GM12878 (cell line): ENCODE results near the gene DENND4C. TPM values are rescaled to one million over a fixed set of nuclear protein-coding genes. Genes with fewer than 3 reads are reported as not detected.
"Not testable (repeated sequence)": the region's sequence is repeated elsewhere in the genome, so short reads cannot be mapped to it uniquely, and the experiment has no call there.

Experiments used
- ATAC-seq: fragments of 200-7000 bp; cut with Tn5 transposase; 3 replicates; pipeline ENCODE4 v1.9.1; 2020; ENCODE audit warnings: mild to moderate bottlenecking, moderate library complexity
- BruUV-seq: library from RNA; stranded (reverse); fragments of 400-500 nt; replicated peaks from 2 replicates; lab custom pipeline; 2021; lab: Mats Ljungman, UMichigan
- CTCF ChIA-PET: fragments of 300-600 bp; sonication (Branson Sonifier 250); formaldehyde crosslinking; extraction: SDS; loops from one replicate; lab custom pipeline; 2021; ENCODE audit warnings: inconsistent platforms; lab: Yijun Ruan, JAX
- POLR2A ChIA-PET: fragments of 350-600 bp; formaldehyde crosslinking; extraction: SDS; loops from one replicate; lab custom pipeline; 2021; ENCODE audit warnings: inconsistent platforms; lab: Charles Lee
- RAD21 ChIA-PET: fragments of 300-600 bp; sonication (Branson Sonifier 250); formaldehyde crosslinking; loops from one replicate; lab custom pipeline; 2023; ENCODE audit warnings: antibody characterized with exemption; ENCODE audit not compliant: unreplicated experiment; lab: Charles Lee
- SMC1A ChIA-PET: fragments of 300-600 bp; sonication (Branson Sonifier 250); formaldehyde crosslinking; loops from one replicate; lab custom pipeline; 2023; ENCODE audit not compliant: unreplicated experiment, uncharacterized antibody; lab: Charles Lee
- DNase-seq: peaks from one replicate; pipeline ENCODE4 v3.0.0-alpha.2; 2011; ENCODE audit warnings: low read depth, low spot score
- FAIRE-seq: peaks from 3 replicates; lab custom pipeline; 2011; peaks lifted over from hg19 to GRCh38; lab: Jason Lieb, UNC
- H2AFZ ChIP-seq: 2 replicates; pipeline ENCODE4 v1.6.0; 2011; ENCODE audit warnings: low read depth, low read length, control low read depth; ENCODE audit not compliant: control insufficient read depth
- H3K27ac ChIP-seq: 2 replicates; pipeline ENCODE4 v1.5.1; 2011; ENCODE audit warnings: control low read depth; ENCODE audit not compliant: control insufficient read depth, insufficient read depth
- H3K27me3 ChIP-seq, 2 experiments: replicated peaks in 1 of 2; 2 replicates each; pipeline versions ENCODE4 v1.6.0 to v1.6.1; 2011; ENCODE audit warnings: low read length in 1 of 2; ENCODE audit not compliant: control insufficient read depth in 2 of 2, insufficient read depth in 2 of 2
- H3K36me3 ChIP-seq, 2 experiments: 2 replicates each; pipeline ENCODE4 v1.5.1; 2011; ENCODE audit warnings: low read length in 1 of 2; ENCODE audit not compliant: control insufficient read depth in 2 of 2, insufficient read depth in 2 of 2
- H3K4me1 ChIP-seq: 2 replicates; pipeline ENCODE4 v1.6.1; 2011; ENCODE audit warnings: mild to moderate bottlenecking, low read length, moderate library complexity, mixed read lengths; ENCODE audit not compliant: control insufficient read depth, insufficient read depth
- H3K4me2 ChIP-seq: 2 replicates; pipeline ENCODE4 v1.6.0; 2011; ENCODE audit warnings: control low read depth; ENCODE audit not compliant: control insufficient read depth, insufficient read depth
- H3K4me3 ChIP-seq: fragments of 200-600 bp; sonication (generic); 2 replicates; pipeline ENCODE4 v1.5.1; 2016
- H3K79me2 ChIP-seq: 2 replicates; pipeline ENCODE4 v1.6.0; 2011; ENCODE audit warnings: low read length; ENCODE audit not compliant: control insufficient read depth, insufficient read depth
- H3K9ac ChIP-seq: 2 replicates; pipeline ENCODE4 v1.8.0; 2011; ENCODE audit warnings: low read length, control low read depth, mixed read lengths; ENCODE audit not compliant: control insufficient read depth, insufficient read depth
- H3K9me3 ChIP-seq: replicated peaks from 3 replicates; pipeline ENCODE4 v1.5.1; 2011; ENCODE audit warnings: mild to moderate bottlenecking, low read length; ENCODE audit not compliant: control insufficient read depth, insufficient read depth
- H4K20me1 ChIP-seq: 2 replicates; pipeline ENCODE4 v1.6.0; 2011; ENCODE audit not compliant: control insufficient read depth, insufficient read depth
- RUNX3 ChIP-seq: IDR thresholded peaks from 2 replicates; pipeline ENCODE4 v1.6.1; 2012; ENCODE audit warnings: low read length, inconsistent platforms
- WGBS: methylation state at CpG from one replicate; pipeline ENCODE4 v1.1.6; 2016; ENCODE audit warnings: low lambda C conversion rate; ENCODE audit not compliant: insufficient replicate concordance, insufficient coverage; ENCODE audit errors: missing lambda C conversion rate; 5-methylcytosine and 5-hydroxymethylcytosine counted together
- in situ Hi-C: fragments of 300-500 bp; cut with MboI; formaldehyde crosslinking; loops from 9 replicates; pipeline ENCODE4 v1.14.3; 2018; ENCODE audit warnings: mixed read lengths
- intact Hi-C: fragments of 100-400 bp; cut with micrococcal nuclease; formaldehyde crosslinking; loops from one replicate; pipeline ENCODE4 v1.14.2; 2022; ENCODE audit not compliant: unreplicated experiment
- polyA plus RNA-seq, 11 experiments: library from polyadenylated mRNA; depleted of rRNA in 4 of 11; unstranded in 6 of 11; stranded (reverse) in 5 of 11; fragments of >200 nt; fragmentation: Nextera tagmentation in 4 of 11; fragmentation: Illumina TruSeq in 1 of 11; extraction: Ambion mirVana in 4 of 11; extraction: Trizol in 1 of 11; gene quantifications; 1 replicate in 1 of 11; 2 replicates in 10 of 11; pipeline versions ENCODE4 v1.2.1 to v1.2.3, GENCODE V29; 2011 to 2016; ENCODE audit warnings: inconsistent platforms in 2 of 11, missing spikeins in 2 of 11, low read depth in 1 of 11
- total RNA-seq, 4 experiments: library from RNA; depleted of rRNA in 3 of 4; stranded (reverse); fragments of >200 nt in 3 of 4; fragmentation: Illumina TruSeq in 1 of 4; extraction: Trizol in 1 of 4; gene quantifications; 2 replicates each; pipeline versions ENCODE4 v1.2.1 to v1.2.3, GENCODE V29; 2013 to 2021
- TF ChIP-seq, protein P1 (sequence below): IDR thresholded peaks from 2 replicates; pipeline ENCODE4 v1.6.1; 2012; ENCODE audit warnings: mild to moderate bottlenecking, low read depth, low read length

Gene DENND4C
- total and polyA plus RNA-seq, 10 of the 15 experiments (the other 5 are each of a cell fraction or from before 2014, with no cell fraction given): 8.2 to 49.3 (median 24.7) TPM

DNA sequence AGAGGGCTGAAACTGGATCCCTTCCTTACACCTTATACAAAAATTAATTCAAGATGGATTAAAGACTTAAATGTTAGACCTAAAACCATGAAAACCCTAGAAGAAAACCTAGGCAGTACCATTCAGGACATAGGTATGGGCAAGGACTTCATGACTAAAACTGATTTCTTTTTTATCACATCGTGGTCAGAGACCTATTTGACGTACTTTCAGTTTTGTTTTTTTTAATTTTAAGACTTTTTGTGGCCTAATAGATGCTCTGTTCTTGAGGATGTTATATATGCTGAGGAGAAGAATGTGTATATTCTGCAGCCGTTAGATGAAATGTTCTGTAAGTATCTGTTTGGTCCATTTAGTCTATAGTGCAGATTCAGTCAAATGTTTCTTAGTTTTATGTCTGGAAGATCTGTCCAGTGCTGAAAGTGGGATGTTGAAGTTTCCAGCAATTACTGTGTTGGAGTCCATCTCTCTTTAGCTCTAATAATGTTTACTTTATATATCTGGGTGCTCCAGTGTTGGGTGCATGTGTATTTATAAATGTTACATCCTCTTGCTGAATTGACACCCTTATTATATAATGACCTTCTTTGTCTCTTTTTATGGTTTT lies 36.4 kb downstream of the DENND4C start:
- SMC1A ChIA-PET: interaction anchor here (1.0 kb wide), 2 partner anchors 9 to 11 kb away, joined by 3 read pairs; no protein-coding TSS in a partner anchor
- FAIRE-seq, H2AFZ ChIP-seq, H3K36me3 ChIP-seq, H3K4me1 ChIP-seq, H3K9ac ChIP-seq, RAD21 ChIA-PET, in situ Hi-C loops, DNase-seq, intact Hi-C loops, POLR2A ChIA-PET, H4K20me1 ChIP-seq, H3K9me3 ChIP-seq, BruUV-seq, H3K4me3 ChIP-seq, H3K27me3 ChIP-seq: not testable (repeated sequence)
- Histone ChIP-seq H3K79me2 (peaks cover 55% of the 10 kb centered on the region), H3K4me2 (0 out of 2 replicates have a peak overlapping the region, but pooled peaks have one; percentile 7), H3K27ac (0 out of 2 replicates have a peak overlapping the region, but pooled peaks have one; percentile 33)
- CTCF ChIA-PET: interaction anchor here (1.1 kb wide), 1 partner anchor 12 kb away, joined by 3 read pairs; no protein-coding TSS in a partner anchor
- 32% methylated on average over 3 of the region's 3 CpGs for WGBS
- peak; percentile 84 for ATAC-seq
- TF ChIP-seq RUNX3: peak; percentile 27; the same call in 1 of the 2 replicates
- TF ChIP-seq, protein P1, sequence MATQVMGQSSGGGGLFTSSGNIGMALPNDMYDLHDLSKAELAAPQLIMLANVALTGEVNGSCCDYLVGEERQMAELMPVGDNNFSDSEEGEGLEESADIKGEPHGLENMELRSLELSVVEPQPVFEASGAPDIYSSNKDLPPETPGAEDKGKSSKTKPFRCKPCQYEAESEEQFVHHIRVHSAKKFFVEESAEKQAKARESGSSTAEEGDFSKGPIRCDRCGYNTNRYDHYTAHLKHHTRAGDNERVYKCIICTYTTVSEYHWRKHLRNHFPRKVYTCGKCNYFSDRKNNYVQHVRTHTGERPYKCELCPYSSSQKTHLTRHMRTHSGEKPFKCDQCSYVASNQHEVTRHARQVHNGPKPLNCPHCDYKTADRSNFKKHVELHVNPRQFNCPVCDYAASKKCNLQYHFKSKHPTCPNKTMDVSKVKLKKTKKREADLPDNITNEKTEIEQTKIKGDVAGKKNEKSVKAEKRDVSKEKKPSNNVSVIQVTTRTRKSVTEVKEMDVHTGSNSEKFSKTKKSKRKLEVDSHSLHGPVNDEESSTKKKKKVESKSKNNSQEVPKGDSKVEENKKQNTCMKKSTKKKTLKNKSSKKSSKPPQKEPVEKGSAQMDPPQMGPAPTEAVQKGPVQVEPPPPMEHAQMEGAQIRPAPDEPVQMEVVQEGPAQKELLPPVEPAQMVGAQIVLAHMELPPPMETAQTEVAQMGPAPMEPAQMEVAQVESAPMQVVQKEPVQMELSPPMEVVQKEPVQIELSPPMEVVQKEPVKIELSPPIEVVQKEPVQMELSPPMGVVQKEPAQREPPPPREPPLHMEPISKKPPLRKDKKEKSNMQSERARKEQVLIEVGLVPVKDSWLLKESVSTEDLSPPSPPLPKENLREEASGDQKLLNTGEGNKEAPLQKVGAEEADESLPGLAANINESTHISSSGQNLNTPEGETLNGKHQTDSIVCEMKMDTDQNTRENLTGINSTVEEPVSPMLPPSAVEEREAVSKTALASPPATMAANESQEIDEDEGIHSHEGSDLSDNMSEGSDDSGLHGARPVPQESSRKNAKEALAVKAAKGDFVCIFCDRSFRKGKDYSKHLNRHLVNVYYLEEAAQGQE: peak; percentile 77
